NCI-H1105 (cell line): Measurements from ENCODE around the gene PCDH9.

Experiments
- DNase-seq: peaks from one replicate; lab custom pipeline; 2025; lab: John Stamatoyannopoulos, UW

Gene PCDH9

GRCh38 chr13:66375756-66376155 is 854.4 kb downstream of the PCDH9 start:
- no peak for DNase-seq

GRCh38 chr13:66369666-66370065 is 860.5 kb downstream of the PCDH9 start:
- no peak for DNase-seq

- DNase-seq, result no peak
Observed at GRCh38 chr13:66367356-66367755, 862.8 kb downstream of the PCDH9 start.

- no peak for DNase-seq
Observed at GRCh38 chr13:66365101-66365500, 865.0 kb downstream of the PCDH9 start.

- DNase-seq, result no peak
Observed at GRCh38 chr13:66364346-66364745, 865.8 kb downstream of the PCDH9 start.

GRCh38 chr13:66362485-66362884 is 867.7 kb downstream of the PCDH9 start:
- no peak for DNase-seq

GRCh38 chr13:66359910-66360552 is 870.1 kb downstream of the PCDH9 start:
- DNase-seq, result no peak

GRCh38 chr13:66359393-66359792 is 870.7 kb downstream of the PCDH9 start:
- DNase-seq, result no peak

- DNase-seq, result no peak
Observed at GRCh38 chr13:66358564-66358963, 871.6 kb downstream of the PCDH9 start.

GRCh38 chr13:66357463-66357862 is 872.7 kb downstream of the PCDH9 start:
- no peak for DNase-seq

GRCh38 chr13:66354879-66355751 is 875.0 kb downstream of the PCDH9 start:
- no peak for DNase-seq

GRCh38 chr13:66353664-66354063 is 876.5 kb downstream of the PCDH9 start:
- DNase-seq, result peak; percentile 15

- no peak for DNase-seq
Observed at GRCh38 chr13:66349966-66350365, 880.2 kb downstream of the PCDH9 start.

GRCh38 chr13:66348745-66349690 is 881.1 kb downstream of the PCDH9 start:
- DNase-seq, result no peak

- DNase-seq, result no peak
Observed at GRCh38 chr13:66347486-66348117, 882.5 kb downstream of the PCDH9 start.

GRCh38 chr13:66345971-66346370 is 884.2 kb downstream of the PCDH9 start:
- no peak for DNase-seq

- no peak for DNase-seq
Observed at GRCh38 chr13:66345518-66345810, 884.7 kb downstream of the PCDH9 start.

- DNase-seq, result no peak
Observed at GRCh38 chr13:66344805-66345517, 885.2 kb downstream of the PCDH9 start.

GRCh38 chr13:66343224-66343828 is 886.8 kb downstream of the PCDH9 start:
- no peak for DNase-seq

GRCh38 chr13:66341635-66342377 is 888.3 kb downstream of the PCDH9 start:
- DNase-seq, result no peak
